Liver (tissue), 3 donors: Measurements from ENCODE around the gene CILP.

ENCODE experiments used
- CTCF ChIP-seq: fragments of 150-350 bp; IDR thresholded peaks from 2 replicates; pipeline ENCODE4 v1.5.1; 2017; ENCODE audit warnings: improper control_type of control experiment, low read depth, low read length; ENCODE audit not compliant: missing input control
- EGR1 ChIP-seq, 2 donors: IDR thresholded peaks; 2 replicates each; pipeline ENCODE4 v1.6.1; 2016 to 2018; ENCODE audit warnings: antibody characterized with exemption in 2 of 2, low read depth in 2 of 2
- FOXA2 ChIP-seq: IDR thresholded peaks from 2 replicates; pipeline ENCODE4 v1.6.1; 2016; ENCODE audit warnings: antibody characterized with exemption
- GABPA ChIP-seq, 2 donors: IDR thresholded peaks in 1 of 2; conservative IDR thresholded peaks in 1 of 2; 2 replicates each; pipeline ENCODE4 v1.6.1; 2016; ENCODE audit warnings: antibody characterized with exemption in 2 of 2, mild to moderate bottlenecking in 1 of 2, moderate library complexity in 1 of 2
- HNF4A ChIP-seq, 2 donors: conservative IDR thresholded peaks; 2 replicates each; pipeline ENCODE4 v1.6.1; 2016; ENCODE audit warnings: antibody characterized with exemption in 2 of 2, mild to moderate bottlenecking in 2 of 2
- HNF4G ChIP-seq: IDR thresholded peaks from 2 replicates; pipeline ENCODE4 v1.6.1; 2016; ENCODE audit warnings: antibody characterized with exemption
- MAX ChIP-seq: IDR thresholded peaks from 2 replicates; pipeline ENCODE4 v1.6.1; 2016; ENCODE audit warnings: antibody characterized with exemption
- REST ChIP-seq: IDR thresholded peaks from 2 replicates; pipeline ENCODE4 v1.6.1; 2016; ENCODE audit warnings: antibody characterized with exemption, mild to moderate bottlenecking
- TAF1 ChIP-seq: conservative IDR thresholded peaks from 2 replicates; pipeline ENCODE4 v1.6.1; 2016; ENCODE audit warnings: antibody characterized with exemption, mild to moderate bottlenecking
- YY1 ChIP-seq: IDR thresholded peaks from 2 replicates; pipeline ENCODE4 v1.6.1; 2016; ENCODE audit warnings: antibody characterized with exemption, mild to moderate bottlenecking
- ZBTB33 ChIP-seq: IDR thresholded peaks from 2 replicates; pipeline ENCODE4 v1.6.1; 2016; ENCODE audit warnings: antibody characterized with exemption
- donor health status: healthy.
- donor health status: healthy.

- TF ChIP-seq CTCF (no peak), HNF4A (conservative IDR thresholded peaks at IDR 0.05) (no peak), ZBTB33 (no peak), FOXA2 (no peak), MAX (no peak), YY1 (no peak), EGR1 (IDR thresholded peaks at IDR 0.05; ENCODE audit: low read depth in 2 of 2) (no peak), HNF4G (no peak), REST (no peak), TAF1 (no peak), GABPA (IDR thresholded peaks at IDR 0.05 in 1 of 2, conservative IDR thresholded peaks at IDR 0.05 in 1 of 2) (no peak)
Measured at GRCh38 chr15:65233696-65234095, 22.4 kb upstream of the CILP start.
